GM20000 (cell line): Measurements from ENCODE around the gene KLHDC10.
"Not testable (repeated sequence)": the region's sequence is repeated elsewhere in the genome, so short reads cannot be mapped to it uniquely, and the experiment has no call there.

Source experiments
- DNase-seq: peaks from one replicate; pipeline ENCODE4 v3.0.0; 2012; ENCODE audit warnings: low spot score
- CTCF ChIP-seq: IDR thresholded peaks from 2 replicates; pipeline ENCODE4 v1.5.1; 2012; ENCODE audit warnings: mild to moderate bottlenecking, control low read depth; ENCODE audit errors: extremely low read depth, missing control alignments

The KLHDC10 gene

GRCh38 chr7:130065500-130066152 lies 4.7 kb upstream of the KLHDC10 start:
- DNase-seq: no peak
- no peak for TF ChIP-seq CTCF

GRCh38 chr7:130069179-130069977 lies 956 bp upstream of the KLHDC10 start:
- no peak for DNase-seq
- TF ChIP-seq CTCF: no peak

- no peak for DNase-seq
- TF ChIP-seq CTCF: no peak
Measured at GRCh38 chr7:130070861-130071622, 708 bp downstream of the KLHDC10 start.

GRCh38 chr7:130071701-130072622 lies 1.6 kb downstream of the KLHDC10 start:
- TF ChIP-seq CTCF: peak; percentile 96
- DNase-seq: peak; percentile 71

- no peak for DNase-seq
- no peak for TF ChIP-seq CTCF
Measured at GRCh38 chr7:130079846-130080394, 9.6 kb downstream of the KLHDC10 start.

- not testable (repeated sequence) for DNase-seq
Measured at GRCh38 chr7:130083497-130083896, 13.2 kb downstream of the KLHDC10 start.
